Activated CD4-positive, alpha-beta T cell treated with anti-CD3 and anti-CD28 coated beads, Interleukin-2, amount 10 ng/mL, durations not matched to agents 24 days and 14 days (primary cell): ENCODE data around the gene HSF2. TPM values are rescaled to one million over a fixed set of nuclear protein-coding genes. Genes with fewer than 3 reads are reported as not detected.
"Not testable (repeated sequence)": the region's sequence is repeated elsewhere in the genome, so short reads cannot be mapped to it uniquely, and the experiment has no call there.

ENCODE experiments used
- DNase-seq: peaks from one replicate; pipeline ENCODE4 v3.0.0; 2022
- H3K27ac Mint-ChIP-seq: one replicate; pipeline ENCODE4 v1.8.0; 2022; ENCODE audit warnings: mild to moderate bottlenecking, mixed read lengths
- H3K27me3 Mint-ChIP-seq: one replicate; pipeline ENCODE4 v1.8.0; 2022; ENCODE audit warnings: mixed read lengths
- H3K36me3 Mint-ChIP-seq: one replicate; pipeline ENCODE4 v1.8.0; 2022; ENCODE audit warnings: low read depth, mild to moderate bottlenecking, mixed read lengths
- H3K4me1 Mint-ChIP-seq: one replicate; pipeline ENCODE4 v1.8.0; 2021; ENCODE audit warnings: mixed read lengths
- H3K4me3 Mint-ChIP-seq: one replicate; pipeline ENCODE4 v1.8.0; 2022; ENCODE audit warnings: mild to moderate bottlenecking, moderate library complexity, mixed read lengths
- H3K9me3 Mint-ChIP-seq: one replicate; pipeline ENCODE4 v1.8.0; 2021; ENCODE audit warnings: mixed read lengths
- intact Hi-C: fragments of 100-400 bp; cut with micrococcal nuclease; formaldehyde crosslinking; loops from one replicate; pipeline ENCODE4 v1.15.1; 2023
- total RNA-seq: library from RNA; stranded (reverse); gene quantifications from 2 replicates; pipeline ENCODE4 v1.2.3, GENCODE V29; 2022

Gene HSF2
- total RNA-seq, 1 donor from 2014 or later, result 15.3 TPM

DNA sequence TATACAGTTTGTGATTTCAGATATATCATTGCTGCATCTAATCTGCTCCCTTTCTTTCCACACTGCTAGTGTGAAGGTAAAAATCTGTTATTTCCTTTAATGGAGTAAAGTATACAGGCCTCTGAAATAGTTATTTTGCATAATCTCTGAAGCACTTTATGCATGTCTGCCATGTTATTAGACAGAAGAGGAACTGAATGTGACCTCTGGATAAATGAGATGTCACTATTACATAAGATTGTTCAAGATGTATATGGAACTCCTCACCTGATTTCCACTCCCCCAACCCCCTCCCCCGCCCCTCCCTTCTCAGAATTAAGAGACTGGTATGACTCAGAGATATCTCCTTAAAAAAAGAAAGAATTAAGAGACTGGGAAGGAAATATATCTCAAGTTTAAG lies 45.8 kb downstream of the HSF2 start:
- peaks cover 4% of the 10 kb centered on the region for H3K9me3 Mint-ChIP-seq
- no peaks in the 10 kb centered on the region for H3K27me3 Mint-ChIP-seq
- intact Hi-C loops, result no loop called here
- H3K4me1 Mint-ChIP-seq, result peaks cover 2% of the 10 kb centered on the region
- no peak overlapping the region for H3K27ac Mint-ChIP-seq
- no peak overlapping the region for H3K4me3 Mint-ChIP-seq
- DNase-seq, result no peak
- peaks cover 52% of the 10 kb centered on the region for H3K36me3 Mint-ChIP-seq

DNA sequence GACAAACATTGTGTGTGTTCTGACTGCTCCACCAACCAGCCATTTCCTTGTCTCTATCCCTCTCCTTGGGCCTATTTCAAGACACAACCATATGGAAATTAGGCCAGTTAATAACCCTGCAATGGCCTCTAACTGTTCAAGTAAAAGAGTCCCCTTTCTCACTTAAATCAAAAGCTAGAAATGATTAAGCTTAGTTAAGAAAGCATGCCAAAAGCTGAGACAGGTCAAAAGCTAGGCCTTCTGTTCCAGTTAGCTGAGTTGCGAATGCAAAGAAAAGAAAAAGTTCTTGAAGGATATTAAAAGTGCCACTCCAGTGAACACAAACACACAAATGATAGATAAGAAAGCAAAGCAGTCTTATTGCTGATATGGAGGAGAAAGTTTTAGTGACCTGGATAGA lies 49.6 kb downstream of the HSF2 start:
- Mint-ChIP-seq H3K27me3 (no peaks in the 10 kb centered on the region), H3K4me3 (no peak overlapping the region), H3K27ac (no peak overlapping the region), H3K9me3 (no peaks in the 10 kb centered on the region), H3K4me1 (peaks cover 2% of the 10 kb centered on the region), H3K36me3 (peaks cover 54% of the 10 kb centered on the region)
- no peak for DNase-seq
- intact Hi-C loops, result no loop called here

DNA sequence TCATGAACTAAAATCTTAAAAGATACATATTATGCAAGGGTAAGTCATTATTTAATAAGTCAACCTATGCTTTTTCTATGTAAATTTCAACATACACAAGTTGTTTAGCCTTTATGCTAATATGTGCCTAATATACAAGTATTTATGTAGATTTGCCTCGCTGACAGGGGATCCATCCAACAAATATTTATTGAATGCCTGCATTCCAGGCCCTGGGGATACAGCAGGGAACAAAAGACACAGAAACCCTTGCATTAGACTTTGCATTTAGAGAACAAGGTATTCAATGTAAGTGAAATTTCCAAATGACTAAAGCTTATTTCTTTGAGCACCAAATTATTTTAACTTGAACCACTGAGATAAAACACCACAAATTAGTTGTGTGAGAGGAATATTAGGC lies 53.1 kb downstream of the HSF2 start:
- H3K27me3 Mint-ChIP-seq, result no peaks in the 10 kb centered on the region
- no peaks in the 10 kb centered on the region for H3K4me1 Mint-ChIP-seq
- peaks cover 60% of the 10 kb centered on the region for H3K36me3 Mint-ChIP-seq
- no peaks in the 10 kb centered on the region for H3K9me3 Mint-ChIP-seq
- DNase-seq, result no peak
- intact Hi-C loops, result no loop called here
- no peak overlapping the region for H3K27ac Mint-ChIP-seq
- no peak overlapping the region for H3K4me3 Mint-ChIP-seq

- Mint-ChIP-seq H3K4me3 (no peak overlapping the region), H3K27me3 (no peaks in the 10 kb centered on the region), H3K36me3 (peaks cover 49% of the 10 kb centered on the region), H3K9me3 (no peaks in the 10 kb centered on the region), H3K27ac (no peak overlapping the region), H3K4me1 (peaks cover 8% of the 10 kb centered on the region)
- DNase-seq, result no peak
- intact Hi-C loops, result no loop called here
Measured at GRCh38 chr6:122454673-122455072, 55.2 kb downstream of the HSF2 start.

- H3K27me3 Mint-ChIP-seq, H3K9me3 Mint-ChIP-seq, H3K4me1 Mint-ChIP-seq, H3K27ac Mint-ChIP-seq, H3K4me3 Mint-ChIP-seq, DNase-seq, intact Hi-C loops: not testable (repeated sequence)
- peaks cover 47% of the 10 kb centered on the region for H3K36me3 Mint-ChIP-seq
Measured at GRCh38 chr6:122455116-122455515, 55.7 kb downstream of the HSF2 start.

- intact Hi-C loops, result no loop called here
- Mint-ChIP-seq H3K36me3 (peaks cover 39% of the 10 kb centered on the region), H3K27me3 (no peaks in the 10 kb centered on the region), H3K9me3 (no peaks in the 10 kb centered on the region), H3K4me1 (peaks cover 14% of the 10 kb centered on the region), H3K4me3 (no peak overlapping the region), H3K27ac (no peak overlapping the region)
- no peak for DNase-seq
Measured at GRCh38 chr6:122458087-122458486, 58.6 kb downstream of the HSF2 start.

GRCh38 chr6:122459240-122459639 lies 59.8 kb downstream of the HSF2 start:
- Mint-ChIP-seq H3K27ac (no peak overlapping the region), H3K9me3 (no peaks in the 10 kb centered on the region), H3K27me3 (no peaks in the 10 kb centered on the region), H3K36me3 (peaks cover 36% of the 10 kb centered on the region), H3K4me3 (no peak overlapping the region), H3K4me1 (peaks cover 18% of the 10 kb centered on the region)
- DNase-seq, result no peak
- intact Hi-C loops, result no loop called here

DNA sequence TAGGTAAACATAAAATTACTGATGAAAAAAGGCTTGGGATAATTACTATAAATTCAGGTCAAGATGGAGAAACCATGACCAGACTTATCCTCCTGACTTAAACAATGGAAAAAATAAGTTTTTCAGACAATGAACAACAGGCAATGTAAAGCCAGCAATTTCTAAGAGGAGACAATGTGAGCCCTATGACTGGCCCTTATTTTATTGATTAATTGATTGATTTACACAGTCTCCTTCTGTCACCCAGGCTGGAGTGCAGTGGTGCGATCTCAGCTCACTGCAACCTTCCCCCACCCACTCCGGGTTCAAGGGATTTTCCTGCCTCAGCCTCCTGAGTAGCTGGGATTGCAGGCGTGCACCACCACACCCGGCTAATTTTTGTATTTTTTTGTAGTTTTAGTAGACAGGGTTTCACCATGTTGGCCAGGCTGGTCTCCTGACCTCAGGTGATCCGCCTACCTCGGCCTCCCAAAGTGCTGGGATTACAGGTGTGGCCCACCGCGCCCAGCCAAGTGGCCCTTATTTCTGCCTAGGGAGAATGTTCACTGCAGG lies 60.5 kb downstream of the HSF2 start:
- H3K9me3 Mint-ChIP-seq, H3K27me3 Mint-ChIP-seq, H3K4me3 Mint-ChIP-seq, intact Hi-C loops, H3K27ac Mint-ChIP-seq, DNase-seq: not testable (repeated sequence)
- H3K4me1 Mint-ChIP-seq, result peaks cover 18% of the 10 kb centered on the region
- peaks cover 31% of the 10 kb centered on the region for H3K36me3 Mint-ChIP-seq

DNA sequence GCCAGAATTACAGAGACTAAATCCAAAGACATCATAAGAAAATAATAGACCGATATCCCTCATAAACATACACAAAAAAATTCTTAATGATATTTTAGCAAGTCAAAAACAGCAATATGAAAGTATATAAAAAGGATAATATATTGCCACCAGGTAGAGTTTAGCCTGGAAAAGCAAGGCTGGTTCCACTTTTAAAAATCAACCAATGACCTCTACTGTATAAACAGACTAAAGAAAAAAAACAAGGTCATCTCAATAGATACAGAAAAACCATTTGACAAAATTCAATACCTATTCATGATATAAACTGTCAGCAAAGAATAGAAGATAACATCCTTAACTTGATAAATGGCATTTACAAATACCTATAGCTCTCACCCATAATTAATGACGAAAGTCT lies 62.4 kb downstream of the HSF2 start:
- Mint-ChIP-seq H3K27me3 (no peaks in the 10 kb centered on the region), H3K4me1 (peaks cover 24% of the 10 kb centered on the region), H3K4me3 (no peak overlapping the region), H3K27ac (no peak overlapping the region), H3K9me3 (no peaks in the 10 kb centered on the region), H3K36me3 (peaks cover 33% of the 10 kb centered on the region)
- DNase-seq, result no peak
- intact Hi-C loops, result no loop called here

- H3K27me3 Mint-ChIP-seq, result no peaks in the 10 kb centered on the region
- intact Hi-C loops, result loop anchor here (1.0 to 10.0 kb wide), 5 partner anchors 72 to 1137 kb away; partner anchors contain the start of genes HSF2, PKIB and TBC1D32
Measured at GRCh38 chr6:122471107-122472021, 71.9 kb downstream of the HSF2 start, which contains the start of gene SERINC1. TSS of gene SERINC1 (minus strand) at chr6:122471807. CDS start at chr6:122471737, 70 bp downstream.

DNA sequence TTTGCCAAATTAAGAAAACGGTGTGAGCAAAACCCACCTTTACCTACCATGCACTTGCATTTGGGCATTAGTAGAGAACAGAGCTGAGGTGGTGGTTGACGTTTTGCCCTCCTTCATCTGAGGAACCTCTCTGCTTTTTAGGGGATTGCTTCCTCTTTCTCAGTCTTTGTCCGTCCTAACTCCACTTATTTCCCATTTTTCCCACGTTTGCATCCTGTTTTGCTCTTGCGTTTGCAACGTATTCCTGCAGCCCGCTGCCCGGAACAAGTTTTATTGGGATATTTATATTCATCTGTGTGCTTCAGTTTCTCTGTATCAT lies 72.5 kb downstream of the HSF2 start:
- Mint-ChIP-seq H3K4me1 (peaks cover 19% of the 10 kb centered on the region), H3K9me3 (no peaks in the 10 kb centered on the region), H3K27me3 (no peaks in the 10 kb centered on the region), H3K27ac (peak overlapping the region; percentile 99), H3K36me3 (peaks cover 6% of the 10 kb centered on the region), H3K4me3 (peak overlapping the region; percentile 99)
- no peak for DNase-seq
- intact Hi-C loops, result loop anchor here (10.0 kb wide), 2 partner anchors 263 to 1137 kb away; partner anchors contain the start of gene TBC1D32

More at GRCh38 chr6:122471107-122472021, 71.9 kb downstream of the HSF2 start, which contains the start of gene SERINC1:
- Mint-ChIP-seq H3K4me3 (peak within 1 kb of the TSS; percentile 99), H3K36me3 (peaks cover 10% of the 10 kb centered on the region), H3K4me1 (peaks cover 21% of the 10 kb centered on the region), H3K27ac (peak within 1 kb of the TSS; percentile 99), H3K9me3 (no peaks in the 10 kb centered on the region)
- peak; percentile 97 for DNase-seq

- Mint-ChIP-seq H3K27me3 (no peaks in the 10 kb centered on the region), H3K4me1 (peaks cover 3% of the 10 kb centered on the region), H3K4me3 (no peak overlapping the region), H3K36me3 (peaks cover under 1% of the 10 kb centered on the region), H3K9me3 (no peaks in the 10 kb centered on the region), H3K27ac (no peak overlapping the region)
- intact Hi-C loops, result loop anchor here (1.0 to 10.0 kb wide), 3 partner anchors 54 to 1141 kb away; partner anchors contain the start of gene TBC1D32
- DNase-seq, result no peak
Measured at GRCh38 chr6:122476131-122476530, 76.7 kb downstream of the HSF2 start.

- DNase-seq, result no peak
- Mint-ChIP-seq H3K4me3 (no peak overlapping the region), H3K36me3 (no peaks in the 10 kb centered on the region), H3K4me1 (no peaks in the 10 kb centered on the region), H3K27ac (no peak overlapping the region), H3K9me3 (no peaks in the 10 kb centered on the region), H3K27me3 (no peaks in the 10 kb centered on the region)
- intact Hi-C loops, result no loop called here
Measured at GRCh38 chr6:122482750-122483080, 83.3 kb downstream of the HSF2 start.
